SIG-M5 treated with dmso at 0.1 percent for 504 hours (cell line): ENCODE results near the gene ZNF300.
"Not testable (repeated sequence)": the region's sequence is repeated elsewhere in the genome, so short reads cannot be mapped to it uniquely, and the experiment has no call there.

ENCODE experiments used
- DNase-seq: peaks from one replicate; lab custom pipeline; 2025; ENCODE audit not compliant: unreplicated experiment; lab: John Stamatoyannopoulos, UW

The ZNF300 gene

GRCh38 chr5:150846308-150846653 is 58.5 kb downstream of the ZNF300 start, which contains the start of gene IRGM:
IRGM (plus strand) TSS chr5:150846521; CDS start chr5:150848124, 1,603 bp downstream.
- DNase-seq = not testable (repeated sequence)

DNA sequence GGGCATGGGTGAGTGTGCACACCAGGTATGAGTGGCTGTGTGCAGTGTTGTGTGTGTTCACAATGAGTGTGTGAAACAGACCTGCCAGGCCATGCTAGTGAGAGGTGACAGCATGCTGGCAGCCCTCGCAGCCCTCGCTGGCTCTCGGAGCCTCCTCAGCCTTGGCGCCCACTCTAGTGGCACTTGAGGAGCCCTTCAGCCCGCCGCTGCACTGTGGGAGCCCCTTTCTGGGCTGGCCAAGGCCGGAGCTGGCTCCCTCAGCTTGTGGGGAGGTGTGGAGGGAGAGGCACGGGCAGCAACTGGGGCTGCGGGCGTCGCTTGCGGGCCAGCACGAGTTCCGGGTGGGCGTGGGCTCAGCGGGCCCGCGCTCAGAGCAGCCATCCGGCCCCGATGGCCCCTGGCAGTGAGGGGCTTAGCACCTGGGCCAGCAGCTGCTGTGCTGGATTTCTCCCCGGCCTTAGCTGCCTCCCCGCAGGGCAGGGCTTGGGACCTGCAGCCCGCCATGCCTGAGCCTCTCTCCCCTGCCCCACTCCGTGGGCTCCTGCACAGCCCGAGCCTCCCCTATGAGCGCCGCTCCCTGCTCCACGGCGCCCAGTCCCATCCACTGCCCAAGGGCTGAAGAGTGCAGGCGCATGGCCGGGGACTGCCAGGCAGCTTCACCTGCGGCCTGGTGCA is 59.5 kb downstream of the ZNF300 start:
- not testable (repeated sequence) for DNase-seq
